DND-41 (cell line): Measurements from ENCODE around the gene NAA50.

Source experiments
- ATAC-seq: fragments of 200-7000 bp; cut with Tn5 transposase; 3 replicates; pipeline ENCODE4 v1.9.1; 2021; ENCODE audit warnings: low read depth; ENCODE audit not compliant: insufficient read depth
- DNase-seq: peaks from one replicate; pipeline ENCODE4 v3.0.0-alpha.2; 2020
- H2AFZ ChIP-seq: 2 replicates; pipeline ENCODE4 v1.6.0; 2012; ENCODE audit warnings: low read depth, low read length
- H3K27ac ChIP-seq: 2 replicates; pipeline ENCODE4 v1.5.1; 2012; ENCODE audit warnings: low read length, inconsistent platforms
- H3K27me3 ChIP-seq: fragments of 200-600 bp; sonication (generic); 2 replicates; pipeline ENCODE4 v1.6.0; 2012; ENCODE audit warnings: low read length, mild to moderate bottlenecking, inconsistent platforms; ENCODE audit not compliant: insufficient read depth, poor library complexity
- H3K36me3 ChIP-seq: 2 replicates; pipeline ENCODE4 v1.5.1; 2012; ENCODE audit warnings: low read length, inconsistent platforms; ENCODE audit not compliant: insufficient read depth
- H3K4me1 ChIP-seq: 2 replicates; pipeline ENCODE4 v1.5.1; 2012; ENCODE audit warnings: mild to moderate bottlenecking, low read length; ENCODE audit not compliant: insufficient read depth
- H3K4me2 ChIP-seq: 2 replicates; pipeline ENCODE4 v1.6.0; 2012; ENCODE audit warnings: mild to moderate bottlenecking, moderate library complexity, low read length, inconsistent platforms; ENCODE audit not compliant: insufficient read depth
- H3K4me3 ChIP-seq, 2 experiments: fragments of 200-600 bp in 1 of 2; shearing (Covaris generic) in 1 of 2; 2 replicates each; pipeline ENCODE4 v1.5.1; 2012 to 2016; ENCODE audit warnings: inconsistent platforms in 2 of 2, low read length in 2 of 2, mild to moderate bottlenecking in 2 of 2, low read depth in 1 of 2, moderate library complexity in 1 of 2
- H3K79me2 ChIP-seq: 2 replicates; pipeline ENCODE4 v1.6.0; 2012; ENCODE audit warnings: low read length, inconsistent platforms; ENCODE audit not compliant: insufficient read depth
- H3K9ac ChIP-seq: 2 replicates; pipeline ENCODE4 v1.6.0; 2012; ENCODE audit warnings: low read depth, mild to moderate bottlenecking, inconsistent platforms, low read length, moderate library complexity
- H3K9me3 ChIP-seq: 2 replicates; pipeline ENCODE4 v1.5.1; 2012; ENCODE audit warnings: low read length, moderate library complexity, mild to moderate bottlenecking, inconsistent platforms; ENCODE audit not compliant: insufficient read depth, severe bottlenecking
- H4K20me1 ChIP-seq: 2 replicates; pipeline ENCODE4 v1.6.0; 2012; ENCODE audit warnings: low read length; ENCODE audit not compliant: insufficient read depth
- EZH2 ChIP-seq: IDR thresholded peaks from 3 replicates; pipeline ENCODE4 v1.6.1; 2012; ENCODE audit warnings: borderline replicate concordance, low read depth, mild to moderate bottlenecking, moderate library complexity, low read length, inconsistent platforms; ENCODE audit not compliant: severe bottlenecking
- TF ChIP-seq, protein P1 (sequence below): IDR thresholded peaks from 2 replicates; pipeline ENCODE4 v1.5.1; 2012; ENCODE audit warnings: borderline replicate concordance, low read length, moderate library complexity, mild to moderate bottlenecking; ENCODE audit not compliant: poor library complexity, severe bottlenecking; ENCODE audit errors: extremely low read depth

The NAA50 gene

DNA sequence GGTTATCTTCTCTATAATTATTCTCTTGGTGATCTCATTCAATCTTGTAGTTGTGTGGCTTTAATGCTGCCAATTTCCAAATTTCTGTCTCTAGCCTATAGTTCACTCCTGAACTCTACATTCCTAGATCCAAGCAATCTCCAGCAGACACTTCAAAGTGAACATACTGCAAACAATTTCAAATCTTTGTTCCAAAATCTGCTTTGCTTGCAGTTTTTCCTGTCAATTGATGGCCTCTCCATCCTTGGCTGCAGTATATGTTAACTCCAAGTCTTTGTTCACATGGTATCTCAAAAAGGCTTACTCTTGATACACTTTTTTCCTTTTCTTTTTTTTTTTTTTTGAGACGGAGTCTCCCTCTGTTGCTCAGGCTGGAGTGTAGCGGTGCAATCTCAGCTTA is 17.4 kb downstream of the NAA50 start:
- Histone ChIP-seq H4K20me1 (peaks cover 43% of the 10 kb centered on the region), H3K79me2 (peaks cover 93% of the 10 kb centered on the region), H3K4me3 (no peak overlapping the region), H3K27me3 (no peaks in the 10 kb centered on the region), H3K36me3 (peaks cover 24% of the 10 kb centered on the region; the same call in 1 of the 2 replicates), H2AFZ (no peak overlapping the region), H3K27ac (no peak overlapping the region), H3K9me3 (no peaks in the 10 kb centered on the region), H3K9ac (no peak overlapping the region), H3K4me1 (no peaks in the 10 kb centered on the region), H3K4me2 (no peak overlapping the region)
- DNase-seq (no peak), ATAC-seq (no peak)
- no peak for TF ChIP-seq EZH2
- TF ChIP-seq, protein P1, sequence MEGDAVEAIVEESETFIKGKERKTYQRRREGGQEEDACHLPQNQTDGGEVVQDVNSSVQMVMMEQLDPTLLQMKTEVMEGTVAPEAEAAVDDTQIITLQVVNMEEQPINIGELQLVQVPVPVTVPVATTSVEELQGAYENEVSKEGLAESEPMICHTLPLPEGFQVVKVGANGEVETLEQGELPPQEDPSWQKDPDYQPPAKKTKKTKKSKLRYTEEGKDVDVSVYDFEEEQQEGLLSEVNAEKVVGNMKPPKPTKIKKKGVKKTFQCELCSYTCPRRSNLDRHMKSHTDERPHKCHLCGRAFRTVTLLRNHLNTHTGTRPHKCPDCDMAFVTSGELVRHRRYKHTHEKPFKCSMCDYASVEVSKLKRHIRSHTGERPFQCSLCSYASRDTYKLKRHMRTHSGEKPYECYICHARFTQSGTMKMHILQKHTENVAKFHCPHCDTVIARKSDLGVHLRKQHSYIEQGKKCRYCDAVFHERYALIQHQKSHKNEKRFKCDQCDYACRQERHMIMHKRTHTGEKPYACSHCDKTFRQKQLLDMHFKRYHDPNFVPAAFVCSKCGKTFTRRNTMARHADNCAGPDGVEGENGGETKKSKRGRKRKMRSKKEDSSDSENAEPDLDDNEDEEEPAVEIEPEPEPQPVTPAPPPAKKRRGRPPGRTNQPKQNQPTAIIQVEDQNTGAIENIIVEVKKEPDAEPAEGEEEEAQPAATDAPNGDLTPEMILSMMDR = no peak

DNA sequence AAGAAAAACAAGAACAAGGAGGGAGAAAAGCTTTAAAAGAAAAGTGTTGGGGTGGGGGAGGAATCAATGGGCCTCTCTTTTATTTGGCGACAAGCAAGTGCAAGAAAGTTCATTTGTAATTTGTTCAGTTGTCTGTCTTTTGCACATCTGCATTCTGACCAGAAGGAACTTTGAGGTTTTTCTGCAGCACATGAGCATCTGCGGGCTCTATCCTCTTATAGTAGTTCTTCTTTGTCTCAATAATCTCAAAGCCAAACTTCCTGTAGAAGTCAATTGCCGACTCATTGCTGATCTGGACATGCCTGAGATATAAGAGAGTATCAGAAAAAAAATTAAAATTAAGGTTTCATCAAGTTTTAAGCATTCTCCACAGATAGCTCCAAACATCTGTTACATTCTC is 24.4 kb downstream of the NAA50 start:
- Histone ChIP-seq H3K4me2 (no peak overlapping the region), H3K27ac (no peak overlapping the region), H3K9ac (no peak overlapping the region), H2AFZ (no peak overlapping the region), H3K79me2 (peaks cover 32% of the 10 kb centered on the region), H3K27me3 (no peaks in the 10 kb centered on the region), H3K4me3 (no peak overlapping the region), H3K9me3 (no peaks in the 10 kb centered on the region), H3K36me3 (peaks cover 61% of the 10 kb centered on the region), H3K4me1 (no peaks in the 10 kb centered on the region), H4K20me1 (peaks cover 12% of the 10 kb centered on the region; the same call in 1 of the 2 replicates)
- ATAC-seq (no peak), DNase-seq (no peak)
- TF ChIP-seq, protein P1 = no peak
- no peak for TF ChIP-seq EZH2

DNA sequence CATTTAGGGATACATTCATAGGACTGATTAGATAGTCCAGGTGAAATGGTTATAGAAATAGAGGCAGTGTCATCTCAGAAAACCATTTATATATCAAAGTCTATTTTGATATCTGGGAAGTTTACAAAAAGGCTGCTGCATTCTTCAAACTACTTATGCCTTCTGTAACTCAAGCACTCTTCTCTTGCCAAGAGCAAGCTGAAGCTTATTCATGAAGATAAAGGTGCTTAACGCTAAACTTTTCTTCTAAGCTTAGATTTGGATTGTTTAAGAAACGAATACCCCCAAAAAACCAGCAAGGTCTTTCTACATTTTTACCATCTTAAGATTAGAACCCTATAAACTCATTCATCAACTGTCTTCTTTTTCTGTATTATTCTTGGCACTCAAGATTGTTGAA is 26.3 kb downstream of the NAA50 start:
- DNase-seq (no peak), ATAC-seq (no peak)
- H3K27me3 ChIP-seq = no peaks in the 10 kb centered on the region
- H3K4me2 ChIP-seq = no peak overlapping the region
- H3K79me2 ChIP-seq = peaks cover 14% of the 10 kb centered on the region
- H3K4me3 ChIP-seq = no peak overlapping the region
- no peak overlapping the region for H2AFZ ChIP-seq
- no peaks in the 10 kb centered on the region for H3K4me1 ChIP-seq
- peaks cover 9% of the 10 kb centered on the region; the same call in 1 of the 2 replicates for H4K20me1 ChIP-seq
- no peaks in the 10 kb centered on the region for H3K9me3 ChIP-seq
- no peak overlapping the region for H3K9ac ChIP-seq
- no peak overlapping the region for H3K27ac ChIP-seq
- TF ChIP-seq, protein P1 = no peak
- no peak for TF ChIP-seq EZH2
- peaks cover 68% of the 10 kb centered on the region for H3K36me3 ChIP-seq

DNA sequence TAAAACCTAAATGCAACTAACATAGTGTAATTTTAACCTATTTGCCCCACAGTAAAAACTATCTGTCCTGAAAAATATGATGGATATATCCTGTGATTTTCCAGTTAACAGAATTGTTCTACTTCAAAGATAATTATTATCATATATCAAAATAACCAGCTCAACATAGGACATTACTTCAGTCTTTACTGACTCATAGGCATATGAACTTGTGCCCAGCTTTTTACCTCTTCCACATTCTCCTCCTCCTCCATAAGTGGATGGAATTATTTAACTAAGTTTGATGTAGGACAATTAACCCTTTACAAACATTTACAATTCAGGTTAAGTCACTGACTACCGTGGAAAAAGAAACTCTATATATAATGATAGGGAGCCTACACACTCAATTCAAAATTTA is 26.8 kb downstream of the NAA50 start:
- no peaks in the 10 kb centered on the region for H3K27me3 ChIP-seq
- peaks cover 10% of the 10 kb centered on the region for H3K79me2 ChIP-seq
- no peak overlapping the region for H3K27ac ChIP-seq
- TF ChIP-seq, protein P1 = no peak
- TF ChIP-seq EZH2 = no peak
- H3K4me3 ChIP-seq = no peak overlapping the region
- ATAC-seq (no peak), DNase-seq (no peak)
- H2AFZ ChIP-seq = no peak overlapping the region
- H3K9me3 ChIP-seq = no peaks in the 10 kb centered on the region
- H3K4me1 ChIP-seq = no peaks in the 10 kb centered on the region
- H3K9ac ChIP-seq = no peak overlapping the region
- no peak overlapping the region for H3K4me2 ChIP-seq
- H4K20me1 ChIP-seq = peaks cover 9% of the 10 kb centered on the region; the same call in 1 of the 2 replicates
- H3K36me3 ChIP-seq = peaks cover 63% of the 10 kb centered on the region
